ENCODE measurements around the gene FOS.
A peak's percentile ranks its signal among the peaks of the same experiment; 100 is the strongest.

Gene FOS

DNA sequence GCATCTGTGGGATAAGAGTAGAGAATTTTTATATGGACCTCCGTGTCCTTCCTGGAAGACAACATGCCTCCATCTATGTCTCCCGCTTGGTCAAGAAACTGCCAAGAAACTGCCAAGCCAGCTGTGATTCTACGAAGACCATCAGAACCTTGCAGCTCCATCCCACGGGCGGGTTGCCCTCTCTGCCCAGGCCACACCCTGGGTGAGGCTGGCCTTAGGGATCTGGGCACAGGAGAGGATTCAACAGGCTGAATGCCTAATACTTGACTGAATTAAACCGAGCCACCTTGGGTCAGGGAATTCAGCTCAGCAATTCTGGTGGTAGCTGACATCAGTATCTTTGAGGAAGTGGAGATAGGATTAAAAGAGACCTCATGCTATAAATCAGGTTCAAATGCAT, 37.8 kb upstream of the FOS start:
- TF ChIP-seq, protein P1, sequence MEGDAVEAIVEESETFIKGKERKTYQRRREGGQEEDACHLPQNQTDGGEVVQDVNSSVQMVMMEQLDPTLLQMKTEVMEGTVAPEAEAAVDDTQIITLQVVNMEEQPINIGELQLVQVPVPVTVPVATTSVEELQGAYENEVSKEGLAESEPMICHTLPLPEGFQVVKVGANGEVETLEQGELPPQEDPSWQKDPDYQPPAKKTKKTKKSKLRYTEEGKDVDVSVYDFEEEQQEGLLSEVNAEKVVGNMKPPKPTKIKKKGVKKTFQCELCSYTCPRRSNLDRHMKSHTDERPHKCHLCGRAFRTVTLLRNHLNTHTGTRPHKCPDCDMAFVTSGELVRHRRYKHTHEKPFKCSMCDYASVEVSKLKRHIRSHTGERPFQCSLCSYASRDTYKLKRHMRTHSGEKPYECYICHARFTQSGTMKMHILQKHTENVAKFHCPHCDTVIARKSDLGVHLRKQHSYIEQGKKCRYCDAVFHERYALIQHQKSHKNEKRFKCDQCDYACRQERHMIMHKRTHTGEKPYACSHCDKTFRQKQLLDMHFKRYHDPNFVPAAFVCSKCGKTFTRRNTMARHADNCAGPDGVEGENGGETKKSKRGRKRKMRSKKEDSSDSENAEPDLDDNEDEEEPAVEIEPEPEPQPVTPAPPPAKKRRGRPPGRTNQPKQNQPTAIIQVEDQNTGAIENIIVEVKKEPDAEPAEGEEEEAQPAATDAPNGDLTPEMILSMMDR (IDR thresholded peaks at IDR 0.05; ENCODE audit: low read depth, low read length): no peak
- Histone ChIP-seq H3K36me3 (no peaks in the 10 kb centered on the region), H3K27ac (no peak overlapping the region), H3K27me3 (ENCODE audit: insufficient read depth, low read depth, severe bottlenecking) (no peaks in the 10 kb centered on the region), H3K4me3 (ENCODE audit: low read depth, low read length) (no peak overlapping the region), H3K9me3 (ENCODE audit: severe bottlenecking) (no peaks in the 10 kb centered on the region)
- DNase-seq: no peak

DNA sequence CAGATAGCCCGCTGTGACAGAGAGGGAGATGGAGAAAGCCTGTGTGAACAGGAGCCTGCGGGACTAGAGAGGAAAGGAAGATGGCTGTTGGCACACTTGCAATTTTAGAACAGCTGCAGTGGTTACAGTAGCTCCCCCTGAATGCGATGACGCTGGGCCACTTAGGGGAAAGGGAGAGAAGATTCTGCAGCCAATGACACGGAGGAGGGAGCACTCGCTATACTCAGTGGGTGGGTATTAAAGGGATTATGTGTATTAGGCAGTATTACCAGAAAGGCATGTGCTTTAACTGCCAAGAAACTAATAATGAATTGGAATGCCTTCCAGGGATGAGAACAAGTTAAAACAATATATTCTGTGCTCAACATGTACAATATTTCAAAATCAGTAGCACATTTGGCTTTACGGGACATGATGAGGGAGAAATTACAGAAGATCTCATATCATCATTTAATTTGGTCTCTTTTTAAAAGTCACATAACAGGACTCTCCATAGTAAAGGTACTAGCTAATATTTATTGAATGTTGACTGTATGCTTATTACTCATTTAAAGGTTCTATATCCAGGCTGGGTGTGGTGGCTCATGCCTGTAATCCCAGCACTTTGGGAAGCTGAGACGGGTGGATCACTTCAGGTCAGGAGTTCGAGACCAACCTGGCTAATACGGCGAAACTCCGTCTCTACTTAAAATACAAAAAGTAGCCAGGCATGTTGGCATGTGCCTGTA, 35.9 kb upstream of the FOS start:
- peak; percentile 84 for DNase-seq

DNA sequence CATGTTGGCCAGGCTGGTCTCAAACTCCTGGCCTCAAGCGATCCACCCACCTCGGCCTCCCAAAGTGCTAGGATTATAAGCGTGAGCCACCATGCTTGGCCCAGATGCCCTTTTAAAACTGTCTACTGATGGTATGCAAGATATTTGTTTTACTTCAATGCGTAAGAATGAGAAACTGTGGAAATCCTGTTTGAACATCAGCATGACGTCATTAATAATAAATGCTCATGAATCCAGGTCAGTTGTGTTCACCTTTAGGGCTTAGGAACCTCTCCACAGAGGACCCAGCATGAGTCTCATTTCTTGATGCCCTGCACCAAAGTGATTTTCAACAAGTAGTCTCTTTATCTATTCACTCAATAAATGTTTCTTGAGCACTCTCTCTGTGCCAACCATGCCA, 34.5 kb upstream of the FOS start:
- DNase-seq: no peak
- H3K36me3 ChIP-seq: no peaks in the 10 kb centered on the region
- H3K27me3 ChIP-seq (ENCODE audit: insufficient read depth, low read depth, severe bottlenecking): no peaks in the 10 kb centered on the region
- TF ChIP-seq, protein P1 (IDR thresholded peaks at IDR 0.05; ENCODE audit: low read depth, low read length): no peak
- H3K27ac ChIP-seq: no peak overlapping the region
- H3K4me3 ChIP-seq (ENCODE audit: low read depth, low read length): no peak overlapping the region
- H3K9me3 ChIP-seq (ENCODE audit: severe bottlenecking): no peaks in the 10 kb centered on the region

More for the DNA sequence above, 35.9 kb upstream of the FOS start:
- Histone ChIP-seq H3K27me3 (ENCODE audit: insufficient read depth, low read depth, severe bottlenecking) (no peaks in the 10 kb centered on the region), H3K9me3 (ENCODE audit: severe bottlenecking) (no peaks in the 10 kb centered on the region), H3K4me3 (ENCODE audit: low read depth, low read length) (no peak overlapping the region; the same call in 1 of the 2 replicates), H3K36me3 (no peaks in the 10 kb centered on the region), H3K27ac (peak overlapping the region; percentile 47)
- TF ChIP-seq, protein P1 (IDR thresholded peaks at IDR 0.05; ENCODE audit: low read depth, low read length): no peak

- TF ChIP-seq, protein P1 (IDR thresholded peaks at IDR 0.05; ENCODE audit: low read depth, low read length): no peak
- Histone ChIP-seq H3K9me3 (ENCODE audit: severe bottlenecking) (no peaks in the 10 kb centered on the region), H3K27me3 (ENCODE audit: insufficient read depth, low read depth, severe bottlenecking) (no peaks in the 10 kb centered on the region), H3K4me3 (ENCODE audit: low read depth, low read length) (no peak overlapping the region), H3K36me3 (no peaks in the 10 kb centered on the region), H3K27ac (no peak overlapping the region)
- no peak for DNase-seq
Observed at GRCh38 chr14:75246546-75247285, 31.9 kb upstream of the FOS start.

DNA sequence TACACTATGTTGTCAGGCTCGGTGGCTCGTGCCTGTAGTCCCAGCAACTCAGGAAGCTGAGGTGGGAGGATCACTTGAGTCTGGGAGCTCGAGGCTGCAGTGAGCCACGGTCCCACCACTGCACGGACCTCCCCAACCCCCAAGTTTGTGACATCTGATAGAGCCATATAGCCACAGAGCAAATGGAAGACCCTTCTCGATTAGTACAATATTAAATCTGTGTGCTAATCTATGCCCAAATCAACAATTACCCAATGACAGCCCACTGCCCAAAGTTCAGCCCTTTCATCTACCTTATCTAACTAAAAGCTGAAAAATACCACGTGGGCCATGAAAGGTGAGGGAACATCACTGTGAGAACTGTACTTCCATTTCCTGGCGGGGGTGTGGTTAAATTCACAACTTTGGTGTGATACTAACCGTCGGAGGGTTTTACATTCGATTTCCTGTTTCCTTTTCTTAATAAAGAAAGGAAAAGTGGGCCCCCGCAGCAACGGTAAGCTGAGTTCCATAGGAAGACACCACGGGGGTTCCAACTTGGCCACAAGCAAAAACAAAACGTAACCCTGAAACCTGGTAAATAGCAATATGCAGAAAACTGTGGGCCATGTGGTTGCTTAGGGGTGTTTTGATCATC, 31.2 kb upstream of the FOS start:
- DNase-seq: no peak
- TF ChIP-seq, protein P1 (IDR thresholded peaks at IDR 0.05; ENCODE audit: low read depth, low read length): no peak
- H3K36me3 ChIP-seq: no peaks in the 10 kb centered on the region
- H3K27me3 ChIP-seq (ENCODE audit: insufficient read depth, low read depth, severe bottlenecking): no peaks in the 10 kb centered on the region
- no peak overlapping the region for H3K27ac ChIP-seq
- H3K4me3 ChIP-seq (ENCODE audit: low read depth, low read length): no peak overlapping the region
- no peaks in the 10 kb centered on the region for H3K9me3 ChIP-seq (ENCODE audit: severe bottlenecking)

All from WERI-Rb-1 (cell line).